Measurements from ENCODE around the gene TCF21.

DNA sequence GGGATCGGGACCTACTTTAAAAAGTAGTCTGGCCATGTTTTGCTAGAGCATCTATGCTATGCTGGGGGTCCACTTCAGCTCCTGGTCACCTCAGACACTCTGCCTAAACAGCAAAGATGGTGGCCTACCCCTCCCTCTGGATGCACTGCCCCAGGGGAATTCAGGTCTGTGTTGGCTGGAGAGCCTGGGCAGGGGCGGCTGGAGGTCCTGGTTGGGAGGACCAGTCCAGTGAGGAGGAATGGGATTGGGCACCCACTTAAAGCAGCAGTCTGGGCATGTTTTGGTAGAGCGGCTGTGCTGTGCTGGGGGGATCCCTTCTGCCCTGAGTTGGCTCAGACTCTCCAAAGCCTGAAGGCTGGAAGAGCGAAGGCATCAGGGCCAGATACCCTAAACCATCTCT is 23.2 kb upstream of the TCF21 start:
- TF ChIP-seq SIN3A (IDR thresholded peaks at IDR 0.05; ENCODE audit: borderline replicate concordance, low read depth, low read length), result no peak
- TF ChIP-seq, protein P1, sequence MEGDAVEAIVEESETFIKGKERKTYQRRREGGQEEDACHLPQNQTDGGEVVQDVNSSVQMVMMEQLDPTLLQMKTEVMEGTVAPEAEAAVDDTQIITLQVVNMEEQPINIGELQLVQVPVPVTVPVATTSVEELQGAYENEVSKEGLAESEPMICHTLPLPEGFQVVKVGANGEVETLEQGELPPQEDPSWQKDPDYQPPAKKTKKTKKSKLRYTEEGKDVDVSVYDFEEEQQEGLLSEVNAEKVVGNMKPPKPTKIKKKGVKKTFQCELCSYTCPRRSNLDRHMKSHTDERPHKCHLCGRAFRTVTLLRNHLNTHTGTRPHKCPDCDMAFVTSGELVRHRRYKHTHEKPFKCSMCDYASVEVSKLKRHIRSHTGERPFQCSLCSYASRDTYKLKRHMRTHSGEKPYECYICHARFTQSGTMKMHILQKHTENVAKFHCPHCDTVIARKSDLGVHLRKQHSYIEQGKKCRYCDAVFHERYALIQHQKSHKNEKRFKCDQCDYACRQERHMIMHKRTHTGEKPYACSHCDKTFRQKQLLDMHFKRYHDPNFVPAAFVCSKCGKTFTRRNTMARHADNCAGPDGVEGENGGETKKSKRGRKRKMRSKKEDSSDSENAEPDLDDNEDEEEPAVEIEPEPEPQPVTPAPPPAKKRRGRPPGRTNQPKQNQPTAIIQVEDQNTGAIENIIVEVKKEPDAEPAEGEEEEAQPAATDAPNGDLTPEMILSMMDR (IDR thresholded peaks at IDR 0.05), result no peak
- TF ChIP-seq SMC3 (IDR thresholded peaks at IDR 0.05; ENCODE audit: low read depth, low read length), result no peak
- TF ChIP-seq MXI1 (IDR thresholded peaks at IDR 0.05; ENCODE audit: low read depth, low read length), result no peak
- no peak for TF ChIP-seq POLR2AphosphoS5 (IDR thresholded peaks at IDR 0.05; ENCODE audit: low read depth, low read length)
- TF ChIP-seq, protein P2, sequence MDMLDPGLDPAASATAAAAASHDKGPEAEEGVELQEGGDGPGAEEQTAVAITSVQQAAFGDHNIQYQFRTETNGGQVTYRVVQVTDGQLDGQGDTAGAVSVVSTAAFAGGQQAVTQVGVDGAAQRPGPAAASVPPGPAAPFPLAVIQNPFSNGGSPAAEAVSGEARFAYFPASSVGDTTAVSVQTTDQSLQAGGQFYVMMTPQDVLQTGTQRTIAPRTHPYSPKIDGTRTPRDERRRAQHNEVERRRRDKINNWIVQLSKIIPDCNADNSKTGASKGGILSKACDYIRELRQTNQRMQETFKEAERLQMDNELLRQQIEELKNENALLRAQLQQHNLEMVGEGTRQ (IDR thresholded peaks at IDR 0.05; ENCODE audit: borderline replicate concordance, low read depth, low read length), result no peak
- no peak for TF ChIP-seq ELF1 (IDR thresholded peaks at IDR 0.05)
- no peak for TF ChIP-seq JUND (IDR thresholded peaks at IDR 0.05)
- no peak for TF ChIP-seq MAX (IDR thresholded peaks at IDR 0.05; ENCODE audit: low read depth)
- TF ChIP-seq GABPA (IDR thresholded peaks at IDR 0.05; ENCODE audit: low read depth), result no peak
- no peak for TF ChIP-seq TAF1 (IDR thresholded peaks at IDR 0.05; ENCODE audit: borderline replicate concordance, low read depth, low read length)
- TF ChIP-seq IRF3 (IDR thresholded peaks at IDR 0.05; ENCODE audit: low read depth, low read length), result no peak

All from SK-N-SH (cell line).